HG03045 (cell line): Measurements from ENCODE around the gene HELLS.
"Not testable (repeated sequence)": the region's sequence is repeated elsewhere in the genome, so short reads cannot be mapped to it uniquely, and the experiment has no call there.

Experiments
- ATAC-seq: cut with Tn5 transposase; IDR thresholded peaks from one replicate; pipeline ENCODE4 v1.9.1; 2021; ENCODE audit warnings: mild to moderate bottlenecking, moderate library complexity; ENCODE audit not compliant: unreplicated experiment

HELLS gene

GRCh38 chr10:94602729-94603515, 57.3 kb downstream of the HELLS start:
- ATAC-seq = no peak

GRCh38 chr10:94607111-94607510, 61.5 kb downstream of the HELLS start:
- ATAC-seq = peak; percentile 86

- no peak for ATAC-seq
Measured at GRCh38 chr10:94608559-94608958, 63.0 kb downstream of the HELLS start.

GRCh38 chr10:94614558-94614957, 69.0 kb downstream of the HELLS start:
- no peak for ATAC-seq

- ATAC-seq = no peak
Measured at GRCh38 chr10:94617389-94617944, 71.9 kb downstream of the HELLS start.

- ATAC-seq = no peak
Measured at GRCh38 chr10:94622666-94623205, 77.1 kb downstream of the HELLS start.

GRCh38 chr10:94623572-94623971, 78.0 kb downstream of the HELLS start:
- no peak for ATAC-seq

- no peak for ATAC-seq
Measured at GRCh38 chr10:94626476-94626875, 80.9 kb downstream of the HELLS start.

GRCh38 chr10:94627511-94627910, 81.9 kb downstream of the HELLS start:
- ATAC-seq = no peak

GRCh38 chr10:94630017-94630688, 84.6 kb downstream of the HELLS start:
- ATAC-seq = no peak

GRCh38 chr10:94631077-94631875, 85.7 kb downstream of the HELLS start:
- ATAC-seq = no peak

GRCh38 chr10:94632954-94633353, 87.4 kb downstream of the HELLS start:
- ATAC-seq = no peak

GRCh38 chr10:94638097-94638496, 92.5 kb downstream of the HELLS start:
- not testable (repeated sequence) for ATAC-seq

GRCh38 chr10:94639902-94640301, 94.3 kb downstream of the HELLS start:
- no peak for ATAC-seq

- ATAC-seq = no peak
Measured at GRCh38 chr10:94640562-94640961, 95.0 kb downstream of the HELLS start.

GRCh38 chr10:94641480-94641879, 95.9 kb downstream of the HELLS start:
- ATAC-seq = no peak

GRCh38 chr10:94644352-94644751, 98.8 kb downstream of the HELLS start:
- no peak for ATAC-seq

- no peak for ATAC-seq
Measured at GRCh38 chr10:94645285-94645684, 99.7 kb downstream of the HELLS start.
